ENCODE measurements around the gene ECE2. TPM values are rescaled to one million over a fixed set of nuclear protein-coding genes. Genes with fewer than 3 reads are reported as not detected.

The ECE2 gene
- total RNA-seq, 1 donor from 2014 or later = not detected

GRCh38 chr3:184249412-184250166 lies 26.2 kb upstream of the ECE2 start, which contains the start of gene EEF1AKMT4:
Gene EEF1AKMT4 (plus strand): TSS chr3:184249672. CDS start chr3:184249695, 23 bp downstream.
- Mint-ChIP-seq H3K4me1 (ENCODE audit: low read depth) (peaks cover 4% of the 10 kb centered on the region), H3K36me3 (ENCODE audit: insufficient read depth) (peaks cover 5% of the 10 kb centered on the region), H3K27ac (peak within 1 kb of the TSS; percentile 97), H3K27me3 (no peaks in the 10 kb centered on the region), H3K9me3 (ENCODE audit: low read depth) (no peaks in the 10 kb centered on the region), H3K4me3 (ENCODE audit: low read depth) (peak within 1 kb of the TSS; percentile 89)
- DNase-seq (ENCODE audit: low spot score, unreplicated experiment) = peak; percentile 96
- peak; percentile 70 for TF ChIP-seq CTCF (IDR thresholded peaks at IDR 0.05; ENCODE audit: unreplicated experiment)

DNA sequence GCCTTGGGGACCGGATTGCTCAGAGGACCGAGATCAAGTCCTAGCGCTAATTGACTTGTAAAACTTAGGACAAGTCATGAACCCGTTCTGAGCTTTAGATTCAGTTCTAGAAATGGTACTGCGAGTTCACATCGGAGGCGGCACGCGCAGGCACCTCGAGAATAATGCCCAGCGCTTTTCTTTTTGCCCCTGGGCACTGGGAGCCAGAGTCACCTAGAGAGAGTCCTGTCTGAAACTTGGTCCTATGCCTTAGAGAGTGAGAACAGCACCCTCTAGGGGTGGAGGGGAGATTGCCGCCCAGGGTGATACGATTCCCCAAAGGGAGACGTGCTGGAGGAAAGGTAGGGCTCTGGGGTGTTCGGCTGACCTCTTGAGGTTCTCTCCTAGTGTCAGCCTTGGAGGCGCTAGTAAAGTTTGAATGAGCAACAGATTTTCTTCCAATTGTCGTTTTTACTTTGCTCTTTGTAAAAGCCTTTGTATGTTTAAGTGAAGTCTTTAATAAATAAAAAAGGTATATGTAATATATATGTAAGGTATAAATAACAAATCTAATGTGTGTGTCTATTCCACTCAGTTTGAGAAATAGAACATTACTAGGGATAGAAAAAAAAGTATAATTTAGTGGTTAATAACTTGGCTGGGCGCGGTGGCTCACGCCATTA lies 25.5 kb upstream of the ECE2 start:
- peak; percentile 85 for DNase-seq (ENCODE audit: low spot score, unreplicated experiment)
- Mint-ChIP-seq H3K27ac (peak overlapping the region; percentile 88), H3K4me3 (ENCODE audit: low read depth) (peak overlapping the region; percentile 89), H3K27me3 (no peaks in the 10 kb centered on the region), H3K9me3 (ENCODE audit: low read depth) (no peaks in the 10 kb centered on the region), H3K36me3 (ENCODE audit: insufficient read depth) (peaks cover 1% of the 10 kb centered on the region), H3K4me1 (ENCODE audit: low read depth) (peaks cover 4% of the 10 kb centered on the region)
- TF ChIP-seq CTCF (IDR thresholded peaks at IDR 0.05; ENCODE audit: unreplicated experiment) = peak; percentile 89

DNA sequence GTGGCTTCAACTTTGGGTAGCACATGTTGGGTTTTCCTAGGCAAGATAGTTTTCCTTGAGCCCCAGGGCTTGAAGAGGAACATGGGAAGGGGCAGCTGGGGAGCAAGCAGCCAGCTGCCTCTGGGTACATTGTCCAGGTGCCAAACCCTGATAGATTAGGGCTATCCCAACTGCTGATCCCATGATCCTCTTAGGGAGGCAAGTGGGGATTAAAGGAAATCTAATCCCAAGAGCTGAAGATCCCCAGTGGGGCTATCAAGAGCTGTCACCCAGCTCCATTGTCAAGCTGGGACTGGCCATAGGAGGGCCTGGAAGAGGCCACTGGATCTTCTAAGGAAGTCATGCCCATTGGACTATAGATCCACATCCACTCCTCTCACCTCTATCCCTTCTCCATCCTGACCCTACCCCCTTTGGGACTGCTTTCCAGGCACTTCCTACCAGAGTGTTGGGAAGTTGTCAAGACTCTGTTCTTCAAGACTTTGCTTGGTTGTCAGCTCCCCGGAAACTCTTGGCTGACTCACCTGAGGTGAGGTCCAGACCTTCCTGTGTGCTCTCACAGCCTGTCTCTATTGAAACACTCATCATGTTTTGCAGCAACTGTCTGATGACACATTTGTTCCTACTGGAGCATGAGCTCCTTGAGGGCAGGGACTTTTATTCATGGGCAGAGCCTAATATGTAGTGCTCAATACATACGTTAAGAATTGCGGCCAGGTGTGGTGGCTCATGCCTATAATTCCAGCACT lies 20.4 kb upstream of the ECE2 start:
- Mint-ChIP-seq H3K9me3 (ENCODE audit: low read depth) (no peaks in the 10 kb centered on the region), H3K27me3 (peaks cover 31% of the 10 kb centered on the region), H3K36me3 (ENCODE audit: insufficient read depth) (peaks cover 8% of the 10 kb centered on the region), H3K4me3 (ENCODE audit: low read depth) (no peak overlapping the region), H3K27ac (no peak overlapping the region), H3K4me1 (ENCODE audit: low read depth) (peaks cover 4% of the 10 kb centered on the region)
- no peak for DNase-seq (ENCODE audit: low spot score, unreplicated experiment)
- no peak for TF ChIP-seq CTCF (IDR thresholded peaks at IDR 0.05; ENCODE audit: unreplicated experiment)

- H3K4me3 Mint-ChIP-seq (ENCODE audit: low read depth) = no peak overlapping the region
- peaks cover 42% of the 10 kb centered on the region for H3K27me3 Mint-ChIP-seq
- DNase-seq (ENCODE audit: low spot score, unreplicated experiment) = no peak
- peaks cover 11% of the 10 kb centered on the region for H3K4me1 Mint-ChIP-seq (ENCODE audit: low read depth)
- H3K27ac Mint-ChIP-seq = no peak overlapping the region
- TF ChIP-seq CTCF (IDR thresholded peaks at IDR 0.05; ENCODE audit: unreplicated experiment) = no peak
- H3K9me3 Mint-ChIP-seq (ENCODE audit: low read depth) = no peaks in the 10 kb centered on the region
- peaks cover 8% of the 10 kb centered on the region for H3K36me3 Mint-ChIP-seq (ENCODE audit: insufficient read depth)
Measured at GRCh38 chr3:184257083-184257915, 18.5 kb upstream of the ECE2 start.

Measured in progenitor cell of endocrine pancreas (in vitro differentiated cells).